NB4 (cell line): Measurements from ENCODE around the gene NOL9.

Experiments
- DNase-seq: peaks from one replicate; pipeline ENCODE4 v3.0.0; 2010; ENCODE audit warnings: low read depth
- H3K4me3 ChIP-seq: one replicate; pipeline ENCODE4 v1.5.1; 2011; ENCODE audit warnings: mild to moderate bottlenecking, low read depth, low read length, moderate library complexity
- CTCF ChIP-seq: IDR thresholded peaks from one replicate; pipeline ENCODE4 v1.5.1; 2012; ENCODE audit warnings: low read depth, low read length
- MAX ChIP-seq: IDR thresholded peaks from 2 replicates; pipeline ENCODE4 v1.6.1; 2011; ENCODE audit warnings: low read depth, low read length
- MYC ChIP-seq: IDR thresholded peaks from 2 replicates; pipeline ENCODE4 v1.6.1; 2011; ENCODE audit warnings: low read depth, low read length
- POLR2A ChIP-seq: IDR thresholded peaks from 2 replicates; pipeline ENCODE4 v1.6.1; 2011; ENCODE audit warnings: mild to moderate bottlenecking; ENCODE audit not compliant: insufficient read length; ENCODE audit errors: extremely low read depth

The NOL9 gene

GRCh38 chr1:6578624-6579373, 24.5 kb upstream of the NOL9 start:
- no peak overlapping the region for H3K4me3 ChIP-seq
- TF ChIP-seq MAX, result no peak
- no peak for TF ChIP-seq POLR2A
- TF ChIP-seq CTCF, result no peak
- no peak for TF ChIP-seq MYC
- DNase-seq, result no peak

GRCh38 chr1:6577831-6578525, 23.7 kb upstream of the NOL9 start:
- DNase-seq, result peak; percentile 65
- TF ChIP-seq MYC (no peak), CTCF (no peak), POLR2A (no peak), MAX (no peak)
- H3K4me3 ChIP-seq, result no peak overlapping the region

- H3K4me3 ChIP-seq, result no peak overlapping the region
- TF ChIP-seq MAX (no peak), POLR2A (no peak), MYC (no peak), CTCF (no peak)
- no peak for DNase-seq
These were observed 20.5 kb upstream of the NOL9 start for GRCh38 chr1:6574818-6575217.

- no peak overlapping the region for H3K4me3 ChIP-seq
- DNase-seq, result no peak
- TF ChIP-seq MYC, result no peak
- no peak for TF ChIP-seq CTCF
- no peak for TF ChIP-seq MAX
- no peak for TF ChIP-seq POLR2A
These were observed 19.8 kb upstream of the NOL9 start for GRCh38 chr1:6574025-6574620.

- no peak overlapping the region for H3K4me3 ChIP-seq
- no peak for DNase-seq
- TF ChIP-seq POLR2A (no peak), CTCF (no peak), MYC (no peak), MAX (no peak)
These were observed 18.5 kb upstream of the NOL9 start for GRCh38 chr1:6572653-6573383.
